ENCODE results near the gene ABTB2.
A peak's percentile ranks its signal among the peaks of the same experiment; 100 is the strongest.

Gene ABTB2

DNA sequence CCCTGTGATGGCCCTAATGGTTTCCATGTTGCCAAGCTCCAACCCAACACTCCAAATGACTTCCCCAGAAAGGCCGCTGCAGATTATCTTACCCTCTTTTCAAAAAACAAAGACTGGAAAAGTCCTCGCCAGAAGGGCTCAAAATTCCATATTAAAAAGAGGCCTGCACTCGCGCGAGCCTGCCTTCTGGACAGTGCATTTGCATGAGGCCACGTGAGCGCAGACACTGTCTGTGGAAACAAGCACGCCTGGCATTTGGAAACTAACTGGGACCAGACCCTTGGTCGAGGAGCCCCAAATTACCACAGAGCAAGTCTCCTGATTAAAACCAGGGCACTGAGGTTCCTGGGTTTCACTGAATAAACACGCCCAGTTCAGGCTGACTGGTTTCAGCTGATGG is 42.9 kb downstream of the ABTB2 start:
- no peak for DNase-seq (ENCODE audit: low spot score)

DNA sequence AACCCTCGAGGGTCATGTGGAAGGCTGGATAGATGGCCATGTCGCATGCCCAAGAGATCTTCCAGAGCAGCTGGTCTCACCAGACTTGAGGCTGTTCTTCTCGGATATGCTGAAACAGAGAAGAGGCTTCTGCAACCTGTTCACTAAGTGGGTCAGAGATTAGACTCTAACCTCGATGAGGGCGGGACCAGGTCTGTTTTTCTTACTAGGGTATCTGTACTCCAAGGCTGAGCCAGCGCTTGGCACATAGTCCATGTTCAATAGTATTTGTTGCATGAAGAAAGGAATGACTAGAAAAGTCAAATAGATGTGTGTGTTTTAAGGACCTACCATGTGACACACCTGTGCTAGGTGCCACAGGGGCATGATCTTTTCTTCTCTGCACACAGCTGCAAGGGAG is 43.6 kb downstream of the ABTB2 start:
- no peak for DNase-seq (ENCODE audit: low spot score)

DNA sequence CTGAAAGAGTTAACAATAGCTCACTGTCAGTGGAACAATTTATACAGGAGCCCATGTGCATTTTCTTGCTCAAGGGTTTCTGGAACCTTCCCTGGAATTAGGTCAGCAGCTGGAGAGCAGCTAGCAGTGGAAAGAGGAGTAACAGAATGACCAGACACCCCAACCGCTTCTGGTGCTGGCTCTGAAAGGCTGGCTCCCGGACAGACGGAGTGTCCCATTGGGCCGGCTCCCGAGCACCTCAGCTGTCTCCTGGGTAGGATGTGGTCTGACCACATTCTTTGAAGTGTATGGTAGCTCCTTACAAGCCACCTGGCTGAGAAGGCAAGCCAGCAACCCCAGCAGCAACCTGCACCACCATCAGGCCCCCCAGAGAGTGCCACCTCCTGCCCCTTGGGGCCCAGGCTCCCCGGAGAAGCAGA is 44.7 kb downstream of the ABTB2 start:
- DNase-seq (ENCODE audit: low spot score), result peak; percentile 52

- no peak for DNase-seq (ENCODE audit: low spot score)
Observed at GRCh38 chr11:34311126-34311525, 46.7 kb downstream of the ABTB2 start.

- DNase-seq (ENCODE audit: low spot score), result no peak
Observed at GRCh38 chr11:34309965-34310364, 47.8 kb downstream of the ABTB2 start.

- no peak for DNase-seq (ENCODE audit: low spot score)
Observed at GRCh38 chr11:34308913-34309585, 48.8 kb downstream of the ABTB2 start.

- no peak for DNase-seq (ENCODE audit: low spot score)
Observed at GRCh38 chr11:34308049-34308912, 49.5 kb downstream of the ABTB2 start.

- DNase-seq (ENCODE audit: low spot score), result no peak
Observed at GRCh38 chr11:34305780-34306179, 52.0 kb downstream of the ABTB2 start.

- no peak for DNase-seq (ENCODE audit: low spot score)
Observed at GRCh38 chr11:34305193-34305592, 52.6 kb downstream of the ABTB2 start.

- DNase-seq (ENCODE audit: low spot score), result no peak
Observed at GRCh38 chr11:34303028-34303570, 54.7 kb downstream of the ABTB2 start.

GRCh38 chr11:34302046-34302921 is 55.5 kb downstream of the ABTB2 start:
- DNase-seq (ENCODE audit: low spot score), result no peak

DNA sequence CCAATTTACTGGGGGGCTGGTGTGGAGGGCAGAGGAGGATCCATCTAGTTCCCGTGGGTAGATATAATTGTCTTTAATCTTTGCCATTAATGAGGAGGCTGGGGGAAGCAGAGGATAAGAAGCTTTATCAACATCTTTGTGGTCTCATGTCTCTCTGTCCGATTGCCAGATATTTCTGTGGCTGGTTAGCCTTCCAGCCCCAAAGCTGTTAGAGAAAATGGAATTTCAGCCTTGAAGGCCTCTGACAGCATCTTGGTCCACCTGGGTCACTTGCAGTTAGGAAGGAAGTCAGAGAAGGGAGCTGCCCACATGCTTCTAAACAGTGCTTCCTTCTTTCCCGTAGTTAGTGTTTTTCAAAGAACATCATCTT is 56.9 kb downstream of the ABTB2 start:
- no peak for DNase-seq (ENCODE audit: low spot score)

DNA sequence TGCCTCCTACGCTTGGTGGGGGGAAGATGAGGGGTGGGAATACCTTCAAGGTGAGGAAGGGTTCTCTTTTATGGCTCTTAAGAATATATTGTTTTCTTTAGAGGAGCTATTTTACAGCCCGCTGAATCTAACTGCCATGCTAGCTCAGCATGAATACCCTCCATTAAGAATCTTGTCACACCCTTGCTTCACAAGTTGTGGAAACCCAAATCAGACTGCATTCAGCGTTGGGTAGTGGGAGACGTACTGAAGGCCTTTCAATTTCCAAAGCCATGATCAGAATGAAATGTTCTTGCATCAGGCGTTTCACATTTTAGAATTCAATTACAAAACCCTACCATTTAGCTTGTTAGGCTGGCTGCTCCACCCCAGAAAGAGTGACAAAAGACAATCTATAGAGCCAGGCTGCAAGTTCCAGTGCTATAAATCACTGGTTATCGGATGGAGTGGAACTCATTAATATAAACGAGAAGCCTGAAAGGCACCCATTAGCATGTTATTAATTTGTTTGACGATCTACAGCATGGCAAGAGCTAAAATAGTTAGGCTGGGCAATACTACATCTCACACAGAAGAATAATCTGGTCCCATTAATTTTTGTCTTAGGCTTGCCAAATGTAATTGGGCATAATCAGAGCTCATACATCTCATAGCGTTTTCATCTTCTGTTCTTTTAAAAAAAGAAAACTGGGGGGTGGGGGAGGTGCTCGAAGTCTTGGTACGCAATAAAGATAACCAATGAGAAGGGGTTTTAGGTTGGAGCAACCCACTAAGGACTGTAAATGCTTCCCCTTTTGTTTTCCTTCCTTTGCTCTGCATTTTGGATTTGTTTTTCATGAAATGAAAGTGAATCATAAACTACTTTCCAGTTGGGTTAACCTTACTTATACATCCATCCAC is 57.5 kb downstream of the ABTB2 start:
- peak; percentile 26 for DNase-seq (ENCODE audit: low spot score)

- no peak for DNase-seq (ENCODE audit: low spot score)
Observed at GRCh38 chr11:34299284-34299972, 58.4 kb downstream of the ABTB2 start.

DNA sequence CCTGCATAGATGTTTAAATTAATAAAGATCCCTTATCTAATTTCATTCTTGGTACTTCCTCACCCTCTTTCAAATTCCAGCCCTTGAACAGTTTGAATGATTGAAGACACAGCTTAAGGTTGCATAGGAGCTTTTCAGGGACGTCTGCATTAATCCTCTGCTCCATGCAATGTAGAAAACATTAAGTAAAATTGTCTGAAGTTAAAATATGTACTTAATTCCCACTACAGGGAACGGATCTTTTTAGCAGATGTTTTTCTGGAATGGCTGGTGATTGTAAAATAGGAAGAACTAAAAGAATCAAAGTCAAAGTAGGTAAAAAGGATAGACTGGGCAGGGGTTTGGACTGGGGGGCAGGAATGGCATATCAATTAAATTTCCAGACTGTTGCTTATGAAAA is 58.9 kb downstream of the ABTB2 start:
- no peak for DNase-seq (ENCODE audit: low spot score)

DNA sequence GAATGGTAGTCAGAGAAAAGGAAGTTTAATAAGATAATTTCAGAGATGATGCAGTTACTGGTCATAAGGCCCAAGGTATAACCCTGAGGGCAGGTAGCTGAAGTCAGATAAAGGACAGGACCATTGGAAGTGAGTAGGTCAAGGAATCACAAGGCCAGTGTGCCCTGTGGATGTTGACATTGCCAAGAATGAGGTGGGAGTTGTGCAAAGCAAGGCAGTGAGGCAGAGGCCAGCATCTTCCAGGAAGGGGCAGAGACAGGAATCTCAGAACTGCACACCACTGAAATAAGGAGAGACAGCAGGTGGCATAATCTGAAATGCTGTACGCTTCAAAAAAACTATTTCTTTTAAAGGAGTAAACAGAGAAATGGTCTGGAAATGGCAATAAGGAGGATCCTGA is 61.4 kb downstream of the ABTB2 start:
- no peak for DNase-seq (ENCODE audit: low spot score)

GRCh38 chr11:34292546-34292945 is 65.3 kb downstream of the ABTB2 start:
- no peak for DNase-seq (ENCODE audit: low spot score)

DNA sequence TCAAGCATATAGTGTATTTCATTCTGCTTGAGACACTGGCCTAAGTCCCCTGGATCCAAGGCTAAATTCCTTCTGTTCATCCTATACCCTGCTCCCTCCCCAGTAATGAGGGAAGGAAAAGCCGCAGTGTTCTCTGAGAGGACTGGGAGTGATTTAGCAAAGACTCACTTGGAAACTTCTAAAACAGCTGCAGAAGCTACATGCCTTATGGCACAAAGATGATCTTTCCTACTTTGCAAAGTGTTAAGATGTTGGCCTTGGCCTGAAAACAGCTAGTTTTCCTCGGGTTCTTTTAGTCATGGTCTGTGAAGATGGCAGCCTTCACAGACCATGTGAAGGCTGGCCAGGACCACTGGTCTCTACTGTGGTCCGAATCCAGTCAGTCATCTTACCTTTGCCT is 65.7 kb downstream of the ABTB2 start:
- DNase-seq (ENCODE audit: low spot score), result no peak

DNA sequence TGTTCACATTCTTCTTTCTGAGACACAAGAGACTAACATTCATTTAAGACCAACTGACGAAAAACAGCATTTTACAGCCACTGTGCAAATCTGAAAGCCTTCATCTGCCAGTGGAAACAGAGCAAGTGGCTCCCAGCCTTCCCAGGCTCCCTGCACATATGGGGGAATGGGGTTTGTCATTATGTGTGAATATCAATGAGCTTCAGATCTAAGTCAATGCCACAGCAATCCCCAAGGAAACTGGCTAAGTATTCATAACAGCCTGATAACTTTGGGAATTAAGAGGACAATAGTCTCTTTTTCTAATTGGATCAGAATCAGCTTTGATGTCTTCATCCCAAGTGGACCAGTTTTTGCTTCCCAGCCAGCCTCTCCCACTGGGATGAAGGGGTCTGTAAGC is 66.9 kb downstream of the ABTB2 start:
- DNase-seq (ENCODE audit: low spot score), result no peak

GRCh38 chr11:34288492-34288891 is 69.3 kb downstream of the ABTB2 start:
- DNase-seq (ENCODE audit: low spot score), result no peak
